ENCODE measurements around the gene MAEA.

MAEA gene

GRCh38 chr4:1379351-1379781 lies 89.7 kb downstream of the MAEA start:
- Histone ChIP-seq H3K36me3 (ENCODE audit: insufficient read depth, low read length) (peaks cover 3% of the 10 kb centered on the region), H3K4me2 (ENCODE audit: low read length) (no peak overlapping the region), H3K9ac (ENCODE audit: low read depth, low read length) (no peak overlapping the region), H3K4me3 (ENCODE audit: low read length) (no peak overlapping the region), H3K27me3 (ENCODE audit: control insufficient read depth, insufficient read depth, low read length) (no peaks in the 10 kb centered on the region), H3K4me1 (ENCODE audit: control insufficient read depth, insufficient read depth, low read length) (no peaks in the 10 kb centered on the region), H3K9me3 (replicated peaks; ENCODE audit: low read length) (no peaks in the 10 kb centered on the region)

DNA sequence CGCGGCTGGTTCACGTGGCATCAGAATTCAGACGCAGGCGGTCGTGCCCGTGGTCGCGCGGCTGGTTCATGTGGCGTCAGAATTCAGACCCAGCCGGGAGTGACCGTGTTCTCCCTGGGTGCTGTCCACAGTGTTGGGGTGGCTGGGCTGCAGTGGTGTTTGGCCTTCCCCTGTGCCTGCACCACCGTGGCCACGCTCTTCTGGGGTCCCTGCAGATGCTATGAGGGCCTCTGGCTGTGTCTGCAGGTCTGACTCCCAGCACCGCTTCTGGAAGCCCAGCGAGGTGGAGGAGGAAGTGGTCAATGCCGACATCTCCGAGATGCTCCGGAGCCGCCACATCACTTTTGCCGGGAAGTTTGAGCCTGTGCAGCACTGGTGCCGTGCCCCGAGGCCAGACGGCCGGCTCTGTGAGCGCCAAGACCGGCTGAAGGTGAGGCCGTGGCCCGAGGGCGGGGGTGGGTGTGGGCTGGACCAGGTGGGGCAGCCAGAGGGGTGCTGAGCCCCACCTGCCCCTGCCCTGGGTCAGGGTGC lies 90.2 kb downstream of the MAEA start:
- Histone ChIP-seq H3K4me2 (ENCODE audit: low read length) (no peak overlapping the region), H3K4me3 (ENCODE audit: low read length) (no peak overlapping the region), H3K36me3 (ENCODE audit: insufficient read depth, low read length) (peaks cover 3% of the 10 kb centered on the region), H3K9ac (ENCODE audit: low read depth, low read length) (no peak overlapping the region), H3K9me3 (replicated peaks; ENCODE audit: low read length) (no peaks in the 10 kb centered on the region), H3K27me3 (ENCODE audit: control insufficient read depth, insufficient read depth, low read length) (no peaks in the 10 kb centered on the region), H3K4me1 (ENCODE audit: control insufficient read depth, insufficient read depth, low read length) (no peaks in the 10 kb centered on the region)

GRCh38 chr4:1380368-1381151 lies 90.9 kb downstream of the MAEA start:
- H3K4me1 ChIP-seq (ENCODE audit: control insufficient read depth, insufficient read depth, low read length) = no peaks in the 10 kb centered on the region
- no peak overlapping the region for H3K4me3 ChIP-seq (ENCODE audit: low read length)
- H3K9me3 ChIP-seq (replicated peaks; ENCODE audit: low read length) = no peaks in the 10 kb centered on the region
- no peak overlapping the region for H3K4me2 ChIP-seq (ENCODE audit: low read length)
- H3K27me3 ChIP-seq (ENCODE audit: control insufficient read depth, insufficient read depth, low read length) = no peaks in the 10 kb centered on the region
- H3K36me3 ChIP-seq (ENCODE audit: insufficient read depth, low read length) = peaks cover under 1% of the 10 kb centered on the region
- H3K9ac ChIP-seq (ENCODE audit: low read depth, low read length) = no peak overlapping the region

- Histone ChIP-seq H3K9ac (ENCODE audit: low read depth, low read length) (no peak overlapping the region), H3K36me3 (ENCODE audit: insufficient read depth, low read length) (peaks cover 6% of the 10 kb centered on the region), H3K27me3 (ENCODE audit: control insufficient read depth, insufficient read depth, low read length) (no peaks in the 10 kb centered on the region), H3K4me2 (ENCODE audit: low read length) (no peak overlapping the region), H3K4me1 (ENCODE audit: control insufficient read depth, insufficient read depth, low read length) (no peaks in the 10 kb centered on the region), H3K4me3 (ENCODE audit: low read length) (no peak overlapping the region), H3K9me3 (replicated peaks; ENCODE audit: low read length) (no peaks in the 10 kb centered on the region)
Observed at GRCh38 chr4:1381181-1381621, 91.5 kb downstream of the MAEA start.

- Histone ChIP-seq H3K4me1 (ENCODE audit: control insufficient read depth, insufficient read depth, low read length) (no peaks in the 10 kb centered on the region), H3K36me3 (ENCODE audit: insufficient read depth, low read length) (peaks cover 8% of the 10 kb centered on the region), H3K9me3 (replicated peaks; ENCODE audit: low read length) (no peaks in the 10 kb centered on the region), H3K4me2 (ENCODE audit: low read length) (no peak overlapping the region), H3K27me3 (ENCODE audit: control insufficient read depth, insufficient read depth, low read length) (no peaks in the 10 kb centered on the region), H3K9ac (ENCODE audit: low read depth, low read length) (no peak overlapping the region), H3K4me3 (ENCODE audit: low read length) (no peak overlapping the region)
Observed at GRCh38 chr4:1381944-1382541, 92.4 kb downstream of the MAEA start.

DNA sequence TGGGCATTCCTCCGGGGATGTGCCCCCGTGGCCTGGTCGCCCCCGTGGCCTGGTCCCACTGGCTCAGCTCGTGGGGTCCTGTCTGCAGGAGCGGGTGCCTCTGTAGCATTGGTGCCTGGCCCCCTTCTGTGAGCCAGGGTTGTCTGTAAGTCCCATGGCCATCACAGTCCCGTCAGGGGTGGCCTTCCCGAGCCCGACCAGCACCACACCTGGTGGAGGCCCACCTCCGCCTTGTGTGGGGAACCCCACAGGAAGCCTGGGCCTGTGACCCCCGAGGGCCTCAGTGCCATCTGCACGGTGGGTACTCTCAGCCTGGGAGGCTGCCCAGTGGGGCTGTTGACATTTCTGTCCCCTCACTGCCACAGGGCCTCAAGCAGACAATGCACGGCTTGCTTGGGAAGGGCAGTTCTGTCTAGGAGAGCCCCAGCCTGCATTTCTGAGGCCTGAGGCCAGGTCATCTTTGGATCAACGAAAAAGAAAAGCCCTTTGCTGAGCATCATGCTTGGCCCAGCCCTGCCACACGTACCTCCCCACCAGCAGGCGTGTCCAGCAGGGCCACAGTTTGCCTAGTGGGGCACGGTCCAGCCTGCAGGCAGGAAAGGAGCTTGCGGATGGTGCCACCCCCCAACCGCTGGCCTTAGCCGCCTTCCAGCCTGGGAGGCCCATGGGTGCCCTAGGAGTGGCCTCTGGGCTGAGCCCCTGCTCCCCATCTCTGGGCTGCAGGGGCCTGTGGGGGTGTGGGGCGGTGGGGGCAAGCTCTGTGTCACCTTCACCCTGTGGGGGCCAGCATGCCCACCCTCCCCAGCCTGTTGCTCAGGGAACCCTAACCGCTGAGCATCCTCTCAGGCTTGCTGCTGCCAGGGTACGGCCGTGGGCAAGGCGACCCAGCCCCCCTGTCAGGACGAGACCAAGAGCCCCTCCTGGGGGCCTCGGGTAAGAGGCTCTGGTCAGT lies 93.4 kb downstream of the MAEA start:
- Histone ChIP-seq H3K4me2 (ENCODE audit: low read length) (no peak overlapping the region), H3K9me3 (replicated peaks; ENCODE audit: low read length) (no peaks in the 10 kb centered on the region), H3K4me1 (ENCODE audit: control insufficient read depth, insufficient read depth, low read length) (no peaks in the 10 kb centered on the region), H3K9ac (ENCODE audit: low read depth, low read length) (no peak overlapping the region), H3K4me3 (ENCODE audit: low read length) (no peak overlapping the region), H3K27me3 (ENCODE audit: control insufficient read depth, insufficient read depth, low read length) (no peaks in the 10 kb centered on the region), H3K36me3 (ENCODE audit: insufficient read depth, low read length) (peaks cover 13% of the 10 kb centered on the region)

DNA sequence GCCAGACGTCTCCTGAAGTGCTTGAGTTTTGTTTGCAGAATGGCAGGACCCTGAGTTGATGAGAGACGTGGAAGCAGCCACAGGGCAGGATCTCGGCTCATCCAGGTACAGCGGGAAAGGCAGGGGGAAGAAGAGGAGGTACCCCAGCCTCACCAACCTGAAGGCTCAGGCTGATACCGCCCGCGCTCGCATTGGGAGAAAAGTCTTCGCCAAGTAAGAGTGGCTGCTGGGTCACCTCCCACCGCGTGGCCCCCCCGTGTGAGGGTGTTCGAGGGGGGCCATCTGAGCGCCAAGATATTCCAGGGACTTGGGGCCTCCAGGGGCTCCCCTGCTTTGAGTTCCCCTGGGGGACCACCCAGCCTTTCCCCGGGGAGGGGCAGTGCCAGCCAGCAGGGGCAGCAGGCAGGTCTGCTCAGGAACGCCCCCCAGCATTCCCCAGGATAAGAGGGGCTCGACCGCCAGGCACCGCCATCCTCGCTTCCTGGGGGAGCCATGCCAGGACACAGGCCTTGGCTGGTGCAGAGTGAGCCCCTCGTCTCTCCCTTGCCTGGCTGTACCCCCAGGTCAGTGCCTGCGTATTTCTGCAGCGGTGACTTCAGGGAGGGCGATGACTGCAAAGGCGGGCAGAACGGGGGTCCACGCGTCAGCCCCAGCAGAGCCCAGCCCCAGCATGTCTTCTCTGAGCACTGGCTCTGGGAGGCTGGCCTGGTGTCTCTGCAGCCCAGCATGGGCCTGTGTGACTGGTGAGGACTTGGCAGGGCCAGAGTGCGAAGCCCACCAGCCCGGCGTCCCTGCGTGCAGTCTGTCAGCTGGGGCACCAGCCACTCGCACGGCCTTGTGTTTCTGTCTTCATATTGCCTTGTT lies 94.3 kb downstream of the MAEA start:
- Histone ChIP-seq H3K4me3 (ENCODE audit: low read length) (no peak overlapping the region), H3K36me3 (ENCODE audit: insufficient read depth, low read length) (peaks cover 18% of the 10 kb centered on the region)

DNA sequence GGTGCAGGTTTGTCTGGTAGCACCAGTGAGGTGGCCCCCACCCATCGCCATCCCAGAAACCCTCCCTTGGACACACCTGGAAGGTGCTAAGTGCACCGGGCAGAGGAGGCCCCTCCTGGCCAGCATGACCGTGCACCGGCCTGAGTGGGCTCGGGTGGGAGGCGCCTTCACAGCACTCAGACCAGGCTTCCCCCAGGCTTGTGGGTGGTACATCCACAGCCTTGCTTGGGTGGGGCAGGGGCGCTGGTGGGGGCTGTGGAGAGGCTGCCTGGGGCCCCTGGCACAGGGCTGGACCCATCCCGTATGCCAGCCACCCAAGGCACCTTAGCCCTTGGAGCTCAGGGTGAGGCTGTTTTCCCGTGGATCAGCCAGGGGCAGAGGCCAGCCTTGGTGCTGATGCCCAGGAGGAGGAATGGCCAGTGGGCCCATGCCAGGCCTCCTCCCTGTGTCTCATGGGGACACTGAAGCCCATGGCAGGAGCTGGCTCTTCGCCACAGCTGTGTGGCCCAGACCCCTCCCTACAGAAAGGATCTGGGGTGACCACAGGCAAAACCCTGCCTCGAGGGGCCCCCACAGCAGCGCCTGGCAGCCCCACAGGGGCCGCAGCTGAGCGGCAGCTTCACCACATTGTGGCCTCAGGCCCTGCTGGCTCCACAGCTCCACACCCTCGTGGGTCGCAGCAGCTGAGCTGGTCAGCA lies 95.1 kb downstream of the MAEA start:
- Histone ChIP-seq H3K9ac (ENCODE audit: low read depth, low read length) (no peak overlapping the region), H3K27me3 (ENCODE audit: control insufficient read depth, insufficient read depth, low read length) (no peaks in the 10 kb centered on the region), H3K9me3 (replicated peaks; ENCODE audit: low read length) (no peaks in the 10 kb centered on the region), H3K4me2 (ENCODE audit: low read length) (no peak overlapping the region), H3K4me1 (ENCODE audit: control insufficient read depth, insufficient read depth, low read length) (no peaks in the 10 kb centered on the region), H3K4me3 (ENCODE audit: low read length) (no peak overlapping the region), H3K36me3 (ENCODE audit: insufficient read depth, low read length) (peaks cover 21% of the 10 kb centered on the region)

More for the DNA sequence above, 94.3 kb downstream of the MAEA start:
- Histone ChIP-seq H3K27me3 (ENCODE audit: control insufficient read depth, insufficient read depth, low read length) (no peaks in the 10 kb centered on the region), H3K9ac (ENCODE audit: low read depth, low read length) (no peak overlapping the region), H3K9me3 (replicated peaks; ENCODE audit: low read length) (no peaks in the 10 kb centered on the region), H3K4me1 (ENCODE audit: control insufficient read depth, insufficient read depth, low read length) (no peaks in the 10 kb centered on the region), H3K4me2 (ENCODE audit: low read length) (no peak overlapping the region)

GRCh38 chr4:1385373-1386340 lies 96.0 kb downstream of the MAEA start:
- Histone ChIP-seq H3K27me3 (ENCODE audit: control insufficient read depth, insufficient read depth, low read length) (no peaks in the 10 kb centered on the region), H3K4me1 (ENCODE audit: control insufficient read depth, insufficient read depth, low read length) (no peaks in the 10 kb centered on the region), H3K36me3 (ENCODE audit: insufficient read depth, low read length) (peaks cover 21% of the 10 kb centered on the region), H3K9ac (ENCODE audit: low read depth, low read length) (no peak overlapping the region), H3K4me2 (ENCODE audit: low read length) (no peak overlapping the region), H3K9me3 (replicated peaks; ENCODE audit: low read length) (no peaks in the 10 kb centered on the region), H3K4me3 (ENCODE audit: low read length) (no peak overlapping the region)
